ENCODE data around the gene FAM124B.

The FAM124B gene

GRCh38 chr2:224354632-224355211, 47.2 kb downstream of the FAM124B start:
- H3K4me3 ChIP-seq, result no peak overlapping the region
- H3K27ac ChIP-seq, result no peak overlapping the region

- Histone ChIP-seq H3K4me3 (no peak overlapping the region), H3K27ac (no peak overlapping the region)
These were observed 51.2 kb downstream of the FAM124B start for GRCh38 chr2:224350703-224351102.

- H3K27ac ChIP-seq, result no peak overlapping the region
- H3K4me3 ChIP-seq, result no peak overlapping the region
These were observed 52.5 kb downstream of the FAM124B start for GRCh38 chr2:224349396-224349795.

GRCh38 chr2:224347176-224348051, 54.5 kb downstream of the FAM124B start:
- no peak overlapping the region for H3K27ac ChIP-seq
- H3K4me3 ChIP-seq, result no peak overlapping the region

GRCh38 chr2:224345492-224345891, 56.4 kb downstream of the FAM124B start:
- Histone ChIP-seq H3K27ac (no peak overlapping the region), H3K4me3 (no peak overlapping the region)

- Histone ChIP-seq H3K4me3 (no peak overlapping the region), H3K27ac (no peak overlapping the region)
These were observed 58.7 kb downstream of the FAM124B start for GRCh38 chr2:224343226-224343625.

GRCh38 chr2:224335991-224336390, 65.9 kb downstream of the FAM124B start:
- Histone ChIP-seq H3K4me3 (no peak overlapping the region), H3K27ac (no peak overlapping the region)

- H3K27ac ChIP-seq, result no peak overlapping the region
- H3K4me3 ChIP-seq, result no peak overlapping the region
These were observed 67.2 kb downstream of the FAM124B start for GRCh38 chr2:224334726-224335125.

GRCh38 chr2:224333726-224334482, 68.0 kb downstream of the FAM124B start:
- H3K4me3 ChIP-seq, result no peak overlapping the region
- H3K27ac ChIP-seq, result no peak overlapping the region

- H3K27ac ChIP-seq, result no peak overlapping the region
- no peak overlapping the region for H3K4me3 ChIP-seq
These were observed 70.2 kb downstream of the FAM124B start for GRCh38 chr2:224331698-224332097.

GRCh38 chr2:224328798-224329197, 73.1 kb downstream of the FAM124B start:
- no peak overlapping the region for H3K4me3 ChIP-seq
- H3K27ac ChIP-seq, result no peak overlapping the region

Measured in skin epidermis (tissue), 12 donors.